Natural killer cell (primary cell): ENCODE measurements around the gene LEFTY1. TPM values are rescaled to one million over a fixed set of nuclear protein-coding genes. Genes with fewer than 3 reads are reported as not detected.

ENCODE experiments used
- ATAC-seq, 3 donors: fragments of 150-1000 bp in 2 of 3; fragments of 200-7000 bp in 1 of 3; cut with Tn5 transposase; 1 replicate in 1 of 3; 2 replicates in 2 of 3; pipeline ENCODE4 v1.10.0; 2021; ENCODE audit warnings: mild to moderate bottlenecking in 2 of 3, moderate library complexity in 2 of 3
- DNase-seq, 2 donors: peaks; one replicate each; pipeline versions ENCODE4 v3.0.0 to v3.0.0-alpha.2; 2013 to 2021; ENCODE audit warnings: mixed read lengths in 1 of 2
- H3K27ac ChIP-seq: one replicate; pipeline ENCODE4 v1.5.1; 2013; ENCODE audit warnings: mild to moderate bottlenecking, low read length
- H3K27me3 ChIP-seq: one replicate; pipeline ENCODE4 v1.6.1; 2013; ENCODE audit warnings: low read length; ENCODE audit not compliant: control insufficient read depth, insufficient read depth
- H3K36me3 ChIP-seq: one replicate; pipeline ENCODE4 v1.6.1; 2013; ENCODE audit warnings: low read length; ENCODE audit not compliant: control insufficient read depth, insufficient read depth
- H3K4me1 ChIP-seq: one replicate; pipeline ENCODE4 v1.6.1; 2013; ENCODE audit warnings: low read length; ENCODE audit not compliant: control insufficient read depth, insufficient read depth
- H3K4me3 ChIP-seq: one replicate; pipeline ENCODE4 v1.5.1; 2013; ENCODE audit warnings: low read length
- H3K9me3 ChIP-seq: one replicate; pipeline ENCODE4 v1.6.1; 2013; ENCODE audit warnings: low read length; ENCODE audit not compliant: control insufficient read depth, insufficient read depth
- H3K27ac Mint-ChIP-seq, 2 donors: one replicate each; pipeline ENCODE4 v1.8.0; 2022; ENCODE audit warnings: mild to moderate bottlenecking in 2 of 2, mixed read lengths in 2 of 2, moderate library complexity in 1 of 2
- H3K27me3 Mint-ChIP-seq, 2 donors: one replicate each; pipeline ENCODE4 v1.8.0; 2022; ENCODE audit warnings: low read depth in 2 of 2, mixed read lengths in 2 of 2
- H3K36me3 Mint-ChIP-seq: one replicate; pipeline ENCODE4 v1.8.0; 2022; ENCODE audit warnings: mixed read lengths
- H3K4me1 Mint-ChIP-seq, 2 donors: one replicate each; pipeline ENCODE4 v1.8.0; 2022; ENCODE audit warnings: mixed read lengths in 2 of 2
- H3K4me3 Mint-ChIP-seq: one replicate; pipeline ENCODE4 v1.8.0; 2022; ENCODE audit warnings: mild to moderate bottlenecking, moderate library complexity, mixed read lengths
- H3K9me3 Mint-ChIP-seq, 2 donors: one replicate each; pipeline ENCODE4 v1.8.0; 2022; ENCODE audit warnings: mixed read lengths in 2 of 2
- CTCF ChIP-seq: fragments of 200-600 bp; IDR thresholded peaks from one replicate; pipeline ENCODE4 v1.8.0; 2022; ENCODE audit warnings: antibody characterized with exemption
- WGBS: methylation state at CpG from one replicate; pipeline ENCODE4 v1.1.7; 2013; ENCODE audit warnings: missing lambda C conversion rate; ENCODE audit not compliant: insufficient coverage; 5-methylcytosine and 5-hydroxymethylcytosine counted together
- intact Hi-C: fragments of 100-400 bp; cut with micrococcal nuclease; formaldehyde crosslinking; loops from one replicate; pipeline ENCODE4 v1.14.2; 2022
- total RNA-seq, 4 donors: library from RNA; stranded (reverse); fragments of 120-200 nt in 1 of 4; gene quantifications; one replicate each; pipeline versions ENCODE4 v1.2.3 to v1.2.4, GENCODE V29; 2013 to 2022

Gene LEFTY1
- total RNA-seq, 3 donors from 2014 or later (not counting 1 experiment from before 2014, with no cell fraction given): not detected

GRCh38 chr1:225896494-225896893, 7.5 kb upstream of the LEFTY1 start:
- Histone ChIP-seq H3K27me3 (no peaks in the 10 kb centered on the region), H3K4me3 (no peak overlapping the region), H3K4me1 (peaks cover 34% of the 10 kb centered on the region), H3K36me3 (no peaks in the 10 kb centered on the region), H3K27ac (peak overlapping the region; percentile 81), H3K9me3 (no peaks in the 10 kb centered on the region)
- intact Hi-C loops: loop anchor here (5.0 kb wide), 2 partner anchors 101 to 119 kb away; partner anchors contain the start of genes SDE2 and SRP9
- 89% methylated on average over 2 of the region's 5 CpGs for WGBS
- H3K27me3 Mint-ChIP-seq: peaks cover 0 to 6% of the 10 kb centered on the region in 2 donors
- TF ChIP-seq CTCF: no peak
- ATAC-seq (no peak), DNase-seq (peak in 1 of 2 donors; percentile 34)
- no peaks in the 10 kb centered on the region for H3K36me3 Mint-ChIP-seq
- H3K9me3 Mint-ChIP-seq: no peaks in the 10 kb centered on the region
- peak overlapping the region; percentile 75 for H3K4me3 Mint-ChIP-seq
- peak overlapping the region; percentile 84 to 87 for H3K27ac Mint-ChIP-seq
- peaks cover 22 to 25% of the 10 kb centered on the region in 2 donors for H3K4me1 Mint-ChIP-seq

- Histone ChIP-seq H3K27me3 (no peaks in the 10 kb centered on the region), H3K4me1 (peaks cover 15% of the 10 kb centered on the region), H3K9me3 (no peaks in the 10 kb centered on the region), H3K36me3 (no peaks in the 10 kb centered on the region), H3K4me3 (no peak overlapping the region), H3K27ac (no peak overlapping the region)
- Mint-ChIP-seq H3K4me3 (no peak overlapping the region), H3K36me3 (no peaks in the 10 kb centered on the region), H3K27me3 (no peaks in the 10 kb centered on the region), H3K4me1 (peaks cover 11 to 15% of the 10 kb centered on the region in 2 donors), H3K27ac (no peak overlapping the region), H3K9me3 (no peaks in the 10 kb centered on the region)
- intact Hi-C loops: no loop called here
- DNase-seq (no peak), ATAC-seq (no peak)
- WGBS: 97% methylated on average over 5 of the region's 6 CpGs
- TF ChIP-seq CTCF: no peak
Measured at GRCh38 chr1:225892307-225892706, 3.4 kb upstream of the LEFTY1 start.

- Mint-ChIP-seq H3K4me3 (no peak overlapping the region), H3K27ac (no peak overlapping the region), H3K9me3 (no peaks in the 10 kb centered on the region), H3K27me3 (peaks cover 5 to 8% of the 10 kb centered on the region in 2 donors), H3K4me1 (peaks cover 2 to 5% of the 10 kb centered on the region in 2 donors), H3K36me3 (no peaks in the 10 kb centered on the region)
- TF ChIP-seq CTCF: no peak
- Histone ChIP-seq H3K9me3 (no peaks in the 10 kb centered on the region), H3K4me3 (no peak overlapping the region), H3K27me3 (no peaks in the 10 kb centered on the region), H3K36me3 (no peaks in the 10 kb centered on the region), H3K27ac (no peak overlapping the region), H3K4me1 (peaks cover 8% of the 10 kb centered on the region)
- DNase-seq (no peak), ATAC-seq (no peak)
- intact Hi-C loops: no loop called here
- WGBS: 85% methylated on average over 14 of the region's 14 CpGs
Measured at GRCh38 chr1:225891229-225891972, 2.5 kb upstream of the LEFTY1 start.
